Renal cortex interstitium (tissue), 11 donors: ENCODE data around the gene CSPG4. TPM values are rescaled to one million over a fixed set of nuclear protein-coding genes. Genes with fewer than 3 reads are reported as not detected.
"Not testable (repeated sequence)": the region's sequence is repeated elsewhere in the genome, so short reads cannot be mapped to it uniquely, and the experiment has no call there.

ENCODE experiments used
- DNase-seq, 11 donors: peaks; one replicate each; pipeline ENCODE4 v3.0.0-alpha.2; 2013; ENCODE audit warnings: low read depth in 9 of 11, low spot score in 4 of 11; ENCODE audit errors: extremely low read depth in 1 of 11
- polyA plus RNA-seq, 3 donors: library from polyadenylated mRNA; unstranded; fragments of 120-200 nt; gene quantifications; one replicate each; pipeline ENCODE4 v1.2.1, GENCODE V29; 2013; ENCODE audit not compliant: insufficient read length in 3 of 3

CSPG4 gene
- polyA plus RNA-seq, 3 donors = 7.3 to 11.1 (median 7.5) TPM

DNA sequence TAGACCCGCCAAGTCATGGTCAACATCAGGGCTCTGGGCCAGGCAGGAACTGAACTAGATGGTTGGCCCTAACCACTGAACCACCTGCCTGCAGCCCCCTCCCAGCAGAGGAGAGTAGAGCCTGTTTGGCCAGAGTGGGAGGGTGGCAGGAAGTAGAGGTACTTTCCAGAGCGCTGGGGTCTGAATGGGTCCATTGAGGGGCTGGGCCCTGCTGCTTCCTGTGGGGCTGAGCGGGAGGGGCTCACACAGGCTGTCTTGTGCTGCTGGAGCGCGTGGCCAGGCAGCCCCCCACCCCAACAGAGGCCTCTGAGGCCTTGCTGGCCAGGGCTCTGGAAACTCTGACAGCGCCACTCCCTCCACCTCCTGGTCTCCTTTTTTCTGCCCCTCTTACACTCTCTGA is 17.4 kb downstream of the CSPG4 start:
- DNase-seq = no peak

DNA sequence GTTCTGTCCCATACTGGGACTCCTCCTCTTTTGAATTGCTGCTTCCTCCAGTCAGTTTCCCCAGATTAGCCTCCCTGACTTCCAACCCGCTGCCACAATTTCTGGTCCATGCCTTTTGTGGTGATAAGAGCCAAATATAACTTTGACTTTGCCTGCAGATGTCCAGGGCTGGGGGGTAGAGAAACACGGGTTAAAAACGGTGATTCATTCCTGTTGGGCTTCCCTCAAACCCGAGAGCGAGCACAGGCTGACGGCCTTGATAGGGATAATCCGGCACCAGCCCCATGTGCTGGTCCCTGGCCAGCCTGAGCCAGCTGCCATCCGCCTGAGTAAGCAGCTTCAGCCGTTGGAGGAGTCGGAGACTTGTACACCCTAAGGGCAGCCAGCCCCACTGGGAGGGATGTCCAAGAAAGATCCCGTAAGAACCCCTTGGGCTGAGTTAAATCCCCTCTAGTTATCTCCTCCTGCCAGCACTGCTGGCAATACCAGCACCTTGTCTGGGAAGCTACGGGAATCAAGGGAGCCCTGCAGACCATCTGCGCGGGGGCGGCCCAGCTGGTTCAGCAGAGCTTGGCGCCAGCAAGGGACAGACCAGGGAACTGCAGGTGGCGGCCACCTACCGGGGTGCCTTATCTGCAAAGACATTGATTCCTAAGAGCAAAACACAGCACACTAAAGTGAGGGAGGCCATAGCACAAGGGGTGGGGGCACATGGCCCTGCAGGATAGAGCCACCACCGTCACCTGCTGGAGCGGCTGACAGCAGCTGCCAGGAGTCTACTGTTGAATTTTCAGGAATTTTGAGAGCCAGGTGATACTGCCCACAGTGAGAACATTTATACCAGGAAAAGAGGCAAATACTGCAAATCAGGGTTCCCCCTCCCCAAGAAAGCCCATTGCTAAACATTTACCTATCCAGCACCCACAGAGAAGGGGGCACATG is 18.1 kb downstream of the CSPG4 start:
- no peak for DNase-seq

DNA sequence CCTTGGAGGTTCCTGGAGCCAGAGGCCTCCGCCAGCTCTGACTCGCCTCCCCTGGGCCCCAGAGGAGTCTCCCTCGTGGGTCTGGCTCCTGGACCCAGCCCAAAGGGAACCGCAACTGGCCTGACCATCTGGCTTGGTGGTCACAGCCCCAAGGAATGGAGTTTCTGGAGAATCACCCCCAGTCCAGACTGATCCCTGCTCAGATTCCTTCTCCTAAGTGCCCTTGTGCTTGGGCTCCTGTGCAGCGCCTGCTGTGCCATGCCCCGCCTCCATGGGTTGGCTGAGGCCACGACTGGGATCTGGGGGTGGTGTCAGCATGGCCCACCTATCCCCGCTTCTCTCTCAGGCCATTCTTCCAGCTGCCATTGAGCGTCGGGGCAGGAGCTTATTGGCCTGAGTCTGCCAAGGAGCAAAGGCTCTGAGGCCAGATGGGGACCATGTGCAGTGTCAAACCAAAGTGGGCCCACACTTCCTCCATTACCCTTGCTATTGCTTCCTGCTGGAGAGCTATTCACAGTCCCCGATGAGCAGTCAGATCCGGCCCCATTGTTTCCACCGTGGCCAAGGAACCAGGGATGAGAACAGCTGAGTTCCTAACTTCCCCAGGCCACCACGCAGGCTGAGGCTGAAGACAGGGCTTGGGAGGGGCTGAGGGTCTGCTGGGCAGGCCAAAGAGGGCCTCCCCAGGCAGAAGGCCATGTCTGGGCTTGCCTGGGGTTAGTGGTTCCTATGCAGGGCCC is 19.0 kb downstream of the CSPG4 start:
- no peak for DNase-seq

DNA sequence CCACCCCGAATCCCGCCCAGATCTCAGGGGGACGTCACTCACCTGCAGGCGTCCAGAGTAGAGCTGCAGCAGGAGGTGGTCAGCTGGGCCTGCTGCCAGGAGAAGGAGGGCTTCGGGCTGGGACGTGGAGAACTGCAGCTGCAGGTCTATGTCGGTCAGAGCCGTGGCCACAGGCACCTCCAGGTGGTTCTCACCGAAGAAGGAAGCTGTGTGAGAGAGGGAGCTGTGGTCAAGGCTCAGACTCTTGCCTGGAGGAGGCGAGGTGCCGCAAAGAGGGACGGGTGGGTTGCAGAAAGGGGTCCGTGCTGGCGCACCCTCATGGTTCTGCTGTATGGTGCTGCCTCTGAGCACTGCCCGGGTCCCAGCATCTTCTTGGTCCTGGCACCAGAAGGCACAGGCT is 19.6 kb downstream of the CSPG4 start:
- DNase-seq = not testable (repeated sequence)

DNA sequence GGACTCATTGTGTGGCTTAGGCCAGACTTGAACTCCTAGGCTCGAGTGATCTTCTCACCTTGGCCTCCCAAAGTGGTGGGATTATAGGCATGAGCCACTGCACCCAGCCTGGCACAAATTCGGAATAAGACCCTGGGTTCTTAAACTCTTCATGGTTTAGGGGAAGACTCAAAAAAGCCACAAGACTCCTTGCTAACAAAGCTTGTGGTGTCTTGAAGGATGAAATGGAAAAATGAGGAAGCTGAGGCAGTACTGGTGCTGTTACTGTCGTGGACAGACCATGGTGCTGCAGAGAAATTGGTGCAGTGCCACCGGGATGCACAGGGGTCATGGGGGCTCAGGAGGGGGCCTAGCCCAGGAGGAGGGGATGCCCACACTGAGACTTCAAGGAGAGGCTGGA is 20.3 kb downstream of the CSPG4 start:
- not testable (repeated sequence) for DNase-seq

DNA sequence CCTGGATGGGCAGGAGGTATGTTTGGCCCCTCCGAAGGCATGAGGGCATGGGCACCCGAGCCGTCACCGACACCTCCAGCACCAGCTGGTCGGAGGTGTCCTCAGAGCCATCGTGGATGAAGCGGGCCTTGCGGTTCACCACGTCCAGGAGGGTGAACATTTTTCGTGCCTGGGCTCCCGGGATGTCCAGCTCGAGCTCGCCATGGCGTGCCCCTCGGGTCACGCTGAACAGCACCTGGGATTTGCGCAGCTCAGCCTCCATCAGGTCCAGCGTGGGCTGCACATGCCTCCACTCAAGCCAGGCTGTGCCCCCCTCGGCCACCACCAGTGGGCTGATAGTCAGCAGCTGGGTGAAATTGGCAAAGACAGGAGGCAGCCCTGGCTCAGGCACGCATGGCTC is 23.2 kb downstream of the CSPG4 start:
- DNase-seq = not testable (repeated sequence)

DNA sequence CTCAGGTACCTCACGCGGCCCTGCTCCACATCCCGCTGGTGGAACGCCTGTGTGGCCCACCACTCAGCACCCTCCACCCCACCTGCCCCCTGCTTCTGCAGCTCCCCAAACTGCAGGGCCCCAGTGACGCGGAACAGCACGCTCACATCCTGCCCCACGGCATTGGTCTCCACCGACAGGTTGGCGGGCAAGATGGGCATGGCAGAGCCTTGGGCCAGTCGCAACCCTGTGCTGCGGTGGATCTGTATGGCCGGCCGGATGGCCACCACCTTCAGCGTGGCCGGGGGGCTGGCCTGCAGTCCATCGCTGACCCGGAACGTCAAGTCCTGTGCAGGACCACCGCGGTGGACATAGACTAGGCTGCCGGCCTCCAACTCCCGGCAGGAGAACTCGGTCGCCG is 23.8 kb downstream of the CSPG4 start:
- no peak for DNase-seq

DNA sequence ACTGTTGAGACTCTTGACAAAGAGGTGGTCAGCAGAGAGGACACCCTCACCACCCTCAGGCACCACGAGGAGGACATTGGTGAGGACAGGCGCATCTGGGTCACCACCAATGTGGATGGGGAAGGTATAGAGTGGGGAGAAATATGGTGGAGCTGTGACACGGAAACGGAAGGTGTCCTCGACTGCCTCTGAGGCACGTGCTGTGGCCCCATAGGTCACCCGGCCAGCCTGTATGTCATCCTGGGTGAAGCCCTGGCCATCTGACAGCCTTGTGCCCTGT is 24.4 kb downstream of the CSPG4 start:
- no peak for DNase-seq

DNA sequence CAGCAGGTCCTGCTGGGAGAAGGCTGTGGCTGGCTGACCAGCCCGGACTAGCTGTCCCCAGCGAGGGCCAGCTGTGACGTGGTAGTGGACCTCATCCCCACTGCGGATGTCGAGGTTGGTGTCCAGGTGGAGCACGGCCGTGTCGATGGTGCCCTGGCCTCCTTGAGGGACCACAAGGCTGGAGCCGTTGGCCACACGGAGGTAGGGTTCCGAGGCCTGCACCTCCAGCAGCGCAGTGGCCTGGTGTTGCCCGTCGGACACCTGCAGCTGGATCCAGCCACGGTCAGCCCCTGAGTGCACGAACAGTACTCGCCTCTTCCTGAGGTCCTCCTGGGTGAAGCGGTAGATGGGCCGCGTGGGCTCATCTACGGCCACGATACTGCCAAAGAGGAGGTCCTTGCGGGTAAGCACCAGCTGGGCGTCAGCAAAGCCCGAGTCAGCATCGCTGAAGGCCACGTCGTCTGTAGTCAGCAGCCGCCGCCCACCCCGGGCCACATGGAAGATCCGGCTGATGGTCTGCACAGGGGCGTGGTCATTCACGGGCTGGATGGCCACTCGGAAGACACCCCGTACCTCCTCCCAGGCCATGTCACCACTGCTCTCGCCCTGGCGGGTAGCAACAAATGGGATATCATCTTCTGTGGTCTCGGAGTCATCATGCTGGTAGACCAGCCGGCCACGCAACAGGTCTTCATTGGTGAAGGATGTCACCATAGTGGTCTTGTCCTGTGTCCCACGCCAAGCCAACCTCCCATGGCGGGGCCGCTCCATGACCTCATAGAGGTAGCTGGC is 25.0 kb downstream of the CSPG4 start:
- DNase-seq = no peak

DNA sequence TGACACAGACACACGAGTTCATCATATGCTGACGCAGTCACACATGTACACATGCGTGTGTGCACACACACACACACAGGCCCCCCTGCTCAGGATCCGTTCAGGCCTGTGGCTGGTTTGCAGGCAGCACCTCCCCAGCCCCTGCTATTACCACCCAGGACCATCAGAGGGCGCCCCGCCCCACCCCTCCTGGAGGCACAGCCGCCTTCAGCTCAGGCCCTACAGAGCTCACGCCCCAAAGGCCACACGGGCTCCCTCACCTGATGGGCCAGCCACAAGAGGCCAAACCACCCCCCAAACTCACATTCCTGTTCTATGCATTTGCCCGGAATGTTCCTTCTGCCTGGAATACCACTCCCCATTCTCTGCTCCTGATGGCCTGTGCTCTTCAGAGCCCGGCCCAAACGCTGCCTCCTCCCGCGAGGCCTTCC is 26.4 kb downstream of the CSPG4 start:
- DNase-seq = peak in 5 of 11 donors; percentile 42 to 61 (median 47)

DNA sequence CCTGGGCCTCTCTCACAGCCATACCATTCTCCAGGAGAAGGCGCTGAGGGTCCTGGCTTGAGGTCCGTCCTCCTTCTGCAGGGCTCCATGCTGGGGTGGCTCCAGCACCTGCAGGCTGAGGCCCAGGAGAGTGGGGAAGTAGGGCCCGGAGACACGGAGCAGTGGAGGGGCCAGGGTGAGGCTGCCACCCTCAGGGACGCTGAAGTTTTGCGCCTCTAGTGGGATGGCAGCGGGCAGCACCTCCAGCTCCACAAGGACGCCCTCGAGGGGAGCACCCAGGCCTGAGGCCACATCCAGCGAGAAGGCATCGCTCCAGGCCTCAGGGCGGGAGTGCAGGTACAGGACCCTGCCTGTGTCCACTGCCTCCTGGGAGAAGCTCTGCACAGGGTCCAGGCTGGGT is 27.5 kb downstream of the CSPG4 start:
- DNase-seq = no peak

DNA sequence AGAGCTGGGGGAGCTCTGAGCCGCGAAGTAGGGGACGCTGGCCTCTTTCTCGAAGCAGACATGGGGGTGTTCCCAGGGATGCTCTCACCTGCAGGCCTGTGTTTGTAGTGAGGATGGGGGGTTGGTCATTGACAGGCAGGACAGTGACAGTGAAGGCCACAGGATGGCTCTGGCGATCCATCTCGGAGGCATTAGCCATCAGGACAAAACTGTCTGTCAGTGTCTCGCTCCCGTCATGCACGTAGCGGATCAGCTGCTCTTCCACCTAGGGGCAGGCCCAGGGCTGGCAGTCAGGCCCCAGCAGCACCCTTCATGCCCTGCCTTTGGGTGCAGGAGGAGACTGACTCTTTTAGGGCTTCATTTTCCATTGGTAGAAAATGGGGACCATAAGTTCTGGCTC is 28.0 kb downstream of the CSPG4 start:
- DNase-seq = no peak

DNA sequence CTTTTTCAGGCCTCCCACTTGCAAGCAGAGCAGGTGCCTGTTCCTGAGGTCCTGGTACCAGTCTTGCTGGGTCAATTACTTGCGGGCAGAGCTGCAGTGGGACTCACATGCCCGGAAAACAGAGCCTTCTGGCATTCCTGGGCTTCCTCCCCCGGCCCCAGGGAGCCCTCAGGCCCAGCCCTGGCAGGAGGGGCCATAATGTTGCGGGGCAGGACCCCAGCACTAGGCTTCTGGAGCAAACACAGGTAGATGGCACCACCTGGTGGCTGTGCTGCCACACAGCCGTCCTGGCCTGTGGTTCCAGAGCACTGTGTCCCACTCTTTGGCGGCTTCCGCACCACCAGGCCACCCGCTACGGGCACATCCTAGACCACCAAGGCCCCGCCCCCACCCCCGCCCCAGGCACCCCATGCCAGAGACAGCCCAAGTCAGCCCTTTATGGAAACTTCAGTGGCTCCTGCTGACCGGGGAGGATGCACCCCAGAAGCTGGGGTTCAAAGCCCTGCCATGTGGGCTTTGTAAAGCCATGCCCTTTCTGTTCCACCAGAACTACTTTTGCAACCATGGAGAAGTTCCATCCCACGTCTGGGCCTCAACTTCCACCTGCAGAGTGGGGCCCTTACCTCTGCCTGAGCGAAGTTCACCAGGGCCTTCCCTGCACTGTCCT is 28.9 kb downstream of the CSPG4 start:
- DNase-seq = peak in 5 of 11 donors; percentile 46 to 61 (median 55)

DNA sequence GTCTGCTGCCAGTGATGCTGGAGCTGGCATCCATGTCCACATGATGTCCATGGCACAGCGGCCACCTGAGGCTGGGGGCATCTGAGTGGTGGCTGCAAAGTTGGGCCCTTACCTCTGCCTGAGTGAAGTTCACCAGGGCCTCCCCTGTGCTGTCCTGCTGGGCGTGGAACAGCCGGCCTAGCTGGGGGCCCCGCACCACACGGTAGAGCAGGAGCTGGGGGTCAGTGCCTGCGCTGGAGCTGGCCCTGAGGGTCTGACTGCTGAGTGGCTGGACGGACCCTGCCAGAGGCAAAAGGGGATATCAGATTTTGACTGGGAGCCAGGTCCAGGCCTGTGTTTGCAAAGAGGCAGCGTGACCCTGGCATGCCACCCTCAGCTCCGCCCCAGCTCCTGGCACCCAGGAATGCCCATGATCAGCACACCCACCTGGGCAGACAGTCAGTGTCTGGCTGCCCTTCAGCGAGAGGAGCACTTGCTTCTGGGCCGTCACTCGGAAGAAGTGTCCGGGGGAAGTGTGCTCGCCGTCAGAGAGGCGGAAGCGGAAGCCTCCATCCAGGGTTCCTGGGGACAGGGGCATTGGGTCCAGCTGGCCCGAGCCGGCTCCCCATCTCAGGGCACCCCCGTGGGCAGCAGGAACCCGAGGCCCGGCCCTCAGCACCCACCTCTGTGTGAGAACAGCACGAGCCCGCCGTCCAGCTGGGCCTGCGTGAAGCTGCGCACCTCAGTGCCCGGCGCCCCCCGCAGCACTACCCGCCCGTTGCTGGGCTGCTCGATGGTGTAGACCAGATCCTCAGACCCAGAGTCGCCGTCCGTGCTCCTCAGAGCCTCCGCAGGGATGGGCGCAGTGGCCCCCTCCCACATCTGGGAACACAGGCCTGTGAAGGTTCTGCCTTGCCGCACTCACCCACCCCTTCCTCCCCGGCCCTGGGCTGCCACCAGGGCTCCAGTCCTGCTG is 30.2 kb downstream of the CSPG4 start:
- DNase-seq = no peak

DNA sequence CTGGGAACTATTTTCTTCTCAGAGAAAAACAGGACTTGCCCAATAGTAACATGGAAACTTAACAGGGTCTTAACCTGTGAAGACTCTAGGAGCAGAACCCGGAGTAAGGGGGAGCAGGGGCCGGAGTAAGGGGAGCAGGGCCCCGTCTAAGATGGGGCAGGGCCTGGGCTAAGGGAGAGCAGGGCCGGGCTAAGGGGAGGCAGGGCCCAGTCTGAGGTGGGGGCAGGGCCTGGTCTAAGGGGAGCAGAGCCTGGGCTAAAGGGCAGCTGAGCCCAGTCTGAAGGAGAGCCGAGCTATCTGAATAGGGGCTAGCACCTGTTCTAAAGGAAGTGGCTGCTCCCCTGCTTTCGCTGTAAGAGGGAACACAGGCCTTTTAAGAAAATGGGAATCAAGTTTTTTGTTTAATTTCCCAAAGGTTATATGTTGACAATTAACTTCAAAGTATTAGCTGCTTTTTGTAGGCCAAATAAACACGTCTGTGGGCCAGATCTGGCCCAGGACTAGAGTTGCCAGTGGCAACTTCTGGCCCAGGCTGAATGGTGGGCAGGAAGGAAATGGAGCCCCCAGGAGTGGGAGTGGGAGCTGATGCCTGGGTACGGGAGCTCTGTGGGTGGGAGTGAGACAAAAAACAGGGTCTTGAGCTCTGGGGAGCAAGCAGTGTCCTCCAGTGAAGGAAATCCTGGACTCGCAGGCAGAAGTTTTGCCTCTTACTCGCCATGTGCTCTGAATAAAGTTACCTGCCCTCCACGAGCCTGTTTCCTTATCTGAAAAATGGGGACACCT is 32.5 kb downstream of the CSPG4 start:
- DNase-seq = no peak

DNA sequence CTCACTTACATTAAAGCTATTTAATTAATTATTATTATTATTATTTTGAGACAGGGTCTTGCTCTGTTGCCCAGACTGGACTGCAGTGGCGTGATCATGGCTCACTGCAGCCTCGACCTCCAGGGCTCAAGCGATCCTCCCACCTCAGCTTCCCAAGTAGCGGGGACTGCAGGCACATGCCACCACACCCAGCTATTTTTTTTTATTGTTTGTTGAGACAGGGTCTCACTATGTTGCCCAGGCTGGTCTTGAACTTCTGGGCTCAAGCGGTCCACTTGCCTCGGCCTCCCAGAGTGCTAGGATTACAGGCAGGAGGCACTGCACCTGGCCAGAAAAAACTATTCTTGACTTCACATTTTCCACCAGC is 34.3 kb downstream of the CSPG4 start:
- DNase-seq = not testable (repeated sequence)
